HG02973 (cell line): ENCODE data around the gene OSCAR.
"Not testable (repeated sequence)": the region's sequence is repeated elsewhere in the genome, so short reads cannot be mapped to it uniquely, and the experiment has no call there.

ENCODE experiments used
- ATAC-seq: cut with Tn5 transposase; IDR thresholded peaks from one replicate; pipeline ENCODE4 v1.9.1; 2021; ENCODE audit warnings: moderate library complexity; ENCODE audit not compliant: unreplicated experiment

The OSCAR gene

GRCh38 chr19:54127688-54128440 is 27.3 kb upstream of the OSCAR start:
- ATAC-seq, result no peak

GRCh38 chr19:54125713-54126112 is 25.1 kb upstream of the OSCAR start:
- ATAC-seq, result no peak

GRCh38 chr19:54124393-54124792 is 23.8 kb upstream of the OSCAR start:
- no peak for ATAC-seq

- ATAC-seq, result no peak
Observed at GRCh38 chr19:54123682-54124081, 23.1 kb upstream of the OSCAR start.

- ATAC-seq, result no peak
Observed at GRCh38 chr19:54121259-54121658, 20.7 kb upstream of the OSCAR start.

GRCh38 chr19:54115109-54116063 is 14.8 kb upstream of the OSCAR start, which contains the start of the genes PRPF31 and TFPT:
Gene PRPF31 (plus strand): TSS chr19:54115754. CDS start chr19:54118279, 2,525 bp downstream.
Gene TFPT (minus strand): TSS chr19:54115657. CDS start chr19:54115269, 388 bp downstream.
- peak; percentile 76 for ATAC-seq

GRCh38 chr19:54114340-54115108 is 13.9 kb upstream of the OSCAR start:
- ATAC-seq, result peak; percentile 28

GRCh38 chr19:54109651-54110050 is 9.0 kb upstream of the OSCAR start:
- ATAC-seq, result no peak

- ATAC-seq, result no peak
Observed at GRCh38 chr19:54108496-54108895, 7.9 kb upstream of the OSCAR start.

- ATAC-seq, result no peak
Observed at GRCh38 chr19:54107876-54108490, 7.4 kb upstream of the OSCAR start.

GRCh38 chr19:54106716-54107115 is 6.1 kb upstream of the OSCAR start:
- ATAC-seq, result no peak

- no peak for ATAC-seq
Observed at GRCh38 chr19:54105796-54106195, 5.2 kb upstream of the OSCAR start.

- no peak for ATAC-seq
Observed at GRCh38 chr19:54104998-54105715, 4.6 kb upstream of the OSCAR start.

GRCh38 chr19:54102421-54103169 is 2.0 kb upstream of the OSCAR start, which contains the start of gene NDUFA3:
Gene NDUFA3 (plus strand): TSS chr19:54102855. CDS start chr19:54102879, 24 bp downstream.
- peak; percentile 93 for ATAC-seq

- ATAC-seq, result not testable (repeated sequence)
Observed at GRCh38 chr19:54099903-54100255, 724 bp downstream of the OSCAR start.

- ATAC-seq, result no peak
Observed at GRCh38 chr19:54099190-54099902, 1.3 kb downstream of the OSCAR start.

GRCh38 chr19:54096617-54097106 is 3.9 kb downstream of the OSCAR start:
- ATAC-seq, result no peak
